HepG2 (cell line): Measurements from ENCODE around the gene SUPT4H1. TPM values are rescaled to one million over a fixed set of nuclear protein-coding genes. Genes with fewer than 3 reads are reported as not detected.
A peak's percentile ranks its signal among the peaks of the same experiment; 100 is the strongest.

Experiments
- DNMT1 ChIP-seq: sonication (generic); formaldehyde crosslinking; IDR thresholded peaks from 2 replicates; pipeline ENCODE4 v1.5.1; 2020; ENCODE audit warnings: mild to moderate bottlenecking, missing genetic modification reagents
- FLYWCH1 ChIP-seq: sonication (generic); formaldehyde crosslinking; IDR thresholded peaks from 2 replicates; pipeline ENCODE4 v1.8.1; 2023; ENCODE audit warnings: mild to moderate bottlenecking, missing genetic modification reagents
- FOXA1 ChIP-seq, 2 experiments: fragments of 450-650 bp in 1 of 2; sonication (generic) in 1 of 2; formaldehyde crosslinking in 1 of 2; IDR thresholded peaks; 2 replicates each; pipeline versions ENCODE4 v1.4.0 to v1.6.1; 2016 to 2020; ENCODE audit warnings: missing genetic modification reagents in 1 of 2
- GTF3A ChIP-seq: sonication (generic); formaldehyde crosslinking; conservative IDR thresholded peaks from 2 replicates; pipeline ENCODE4 v1.4.0; 2020; ENCODE audit warnings: mild to moderate bottlenecking, missing genetic modification reagents
- HMGA1 ChIP-seq: sonication (generic); formaldehyde crosslinking; conservative IDR thresholded peaks from 2 replicates; pipeline ENCODE4 v1.4.0; 2020; ENCODE audit warnings: missing genetic modification reagents
- HNRNPH1 ChIP-seq: fragments of 200-400 bp; formaldehyde crosslinking; optimal IDR thresholded peaks from 2 replicates; pipeline ENCODE3; 2017; ENCODE audit warnings: mild to moderate bottlenecking, low read depth, low read length
- MZF1 ChIP-seq: sonication (generic); formaldehyde crosslinking; IDR thresholded peaks from 2 replicates; pipeline ENCODE4 v1.8.1; 2023; ENCODE audit warnings: mild to moderate bottlenecking, missing genetic modification reagents, borderline replicate concordance
- NCOA2 ChIP-seq: sonication (generic); formaldehyde crosslinking; IDR thresholded peaks from 2 replicates; pipeline ENCODE4 v1.8.0; 2022; ENCODE audit warnings: inconsistent platforms
- PAF1 ChIP-seq: IDR thresholded peaks from 2 replicates; pipeline ENCODE4 v1.6.1; 2016; ENCODE audit warnings: missing genetic modification reagents, missing compliant biosample characterization
- RARG ChIP-seq: sonication (generic); formaldehyde crosslinking; IDR thresholded peaks from 2 replicates; pipeline ENCODE4 v1.4.0; 2020; ENCODE audit warnings: low read depth, mild to moderate bottlenecking, missing genetic modification reagents
- RFX3 ChIP-seq: IDR thresholded peaks from 2 replicates; pipeline ENCODE4 v1.6.1; 2016; ENCODE audit warnings: missing biosample characterization, missing genetic modification reagents
- SRSF4 ChIP-seq: fragments of 200-400 bp; formaldehyde crosslinking; IDR thresholded peaks from one replicate; pipeline ENCODE4 v1.6.1; 2018; ENCODE audit warnings: mild to moderate bottlenecking, low read depth, low read length, moderate library complexity; ENCODE audit not compliant: poor library complexity, severe bottlenecking
- SYNCRIP ChIP-seq: fragments of 200-400 bp; formaldehyde crosslinking; IDR thresholded peaks from 2 replicates; pipeline ENCODE4 v1.6.1; 2018; ENCODE audit warnings: mild to moderate bottlenecking, low read depth, low read length; ENCODE audit not compliant: insufficient read depth
- TEAD3 ChIP-seq: optimal IDR thresholded peaks from 2 replicates; pipeline ENCODE3; 2016; ENCODE audit warnings: borderline replicate concordance
- XBP1 ChIP-seq: sonication (generic); formaldehyde crosslinking; IDR thresholded peaks from 2 replicates; pipeline ENCODE4 v1.5.0; 2020; ENCODE audit warnings: missing genetic modification reagents
- ZNF33B ChIP-seq: sonication (generic); formaldehyde crosslinking; IDR thresholded peaks from 2 replicates; pipeline ENCODE4 v1.5.1; 2020; ENCODE audit warnings: mild to moderate bottlenecking, missing genetic modification reagents
- ZNF549 ChIP-seq: sonication (generic); formaldehyde crosslinking; IDR thresholded peaks from 2 replicates; pipeline ENCODE4 v1.5.0; 2020; ENCODE audit warnings: missing genetic modification reagents
- ZNF768 ChIP-seq: sonication (generic); formaldehyde crosslinking; IDR thresholded peaks from 2 replicates; pipeline ENCODE4 v1.4.0; 2020; ENCODE audit warnings: missing genetic modification reagents
- polyA plus RNA-seq, 8 experiments: library from polyadenylated mRNA; depleted of rRNA in 3 of 8; stranded (reverse) in 7 of 8; unstranded in 1 of 8; fragments of >200 nt; fragmentation: Illumina TruSeq in 4 of 8; extraction: Trizol in 4 of 8; gene quantifications; 2 replicates each; pipeline versions ENCODE4 v1.2.1 to v1.2.3, GENCODE V29; 2011 to 2016; ENCODE audit warnings: low read depth in 4 of 8, missing spikeins in 1 of 8, mixed read lengths in 1 of 8; ENCODE audit not compliant: insufficient read depth in 1 of 8
- total RNA-seq, 5 experiments: library from RNA; depleted of rRNA; stranded (reverse); fragments of >200 nt; fragmentation: Illumina TruSeq; extraction: Trizol; gene quantifications; 2 replicates each; pipeline ENCODE4 v1.2.3, GENCODE V29; 2016; ENCODE audit warnings: low read depth in 1 of 5
- TF ChIP-seq, protein P1 (sequence below): IDR thresholded peaks from 2 replicates; pipeline ENCODE4 v1.6.1; 2016; ENCODE audit warnings: low read depth, control low read depth
- TF ChIP-seq, protein P2 (sequence below): sonication (generic); formaldehyde crosslinking; IDR thresholded peaks from 2 replicates; pipeline ENCODE4 v1.4.0; 2020; ENCODE audit warnings: mild to moderate bottlenecking, missing genetic modification reagents
- TF ChIP-seq, protein P3 (sequence below), 2 experiments: IDR thresholded peaks; 2 replicates each; pipeline ENCODE4 v1.6.1; 2011 to 2012; ENCODE audit warnings: low read length in 2 of 2, borderline replicate concordance in 1 of 2, low read depth in 1 of 2, mild to moderate bottlenecking in 1 of 2, moderate library complexity in 1 of 2
- TF ChIP-seq, protein P4 (sequence below): sonication (generic); formaldehyde crosslinking; IDR thresholded peaks from 2 replicates; pipeline ENCODE4 v1.5.0; 2020; ENCODE audit warnings: missing genetic modification reagents, mild to moderate bottlenecking, borderline replicate concordance

Gene SUPT4H1
- total and polyA plus RNA-seq, 2 of the 13 experiments (the other 11 are each of a cell fraction or from before 2014, with no cell fraction given), result 155 to 244 TPM

DNA sequence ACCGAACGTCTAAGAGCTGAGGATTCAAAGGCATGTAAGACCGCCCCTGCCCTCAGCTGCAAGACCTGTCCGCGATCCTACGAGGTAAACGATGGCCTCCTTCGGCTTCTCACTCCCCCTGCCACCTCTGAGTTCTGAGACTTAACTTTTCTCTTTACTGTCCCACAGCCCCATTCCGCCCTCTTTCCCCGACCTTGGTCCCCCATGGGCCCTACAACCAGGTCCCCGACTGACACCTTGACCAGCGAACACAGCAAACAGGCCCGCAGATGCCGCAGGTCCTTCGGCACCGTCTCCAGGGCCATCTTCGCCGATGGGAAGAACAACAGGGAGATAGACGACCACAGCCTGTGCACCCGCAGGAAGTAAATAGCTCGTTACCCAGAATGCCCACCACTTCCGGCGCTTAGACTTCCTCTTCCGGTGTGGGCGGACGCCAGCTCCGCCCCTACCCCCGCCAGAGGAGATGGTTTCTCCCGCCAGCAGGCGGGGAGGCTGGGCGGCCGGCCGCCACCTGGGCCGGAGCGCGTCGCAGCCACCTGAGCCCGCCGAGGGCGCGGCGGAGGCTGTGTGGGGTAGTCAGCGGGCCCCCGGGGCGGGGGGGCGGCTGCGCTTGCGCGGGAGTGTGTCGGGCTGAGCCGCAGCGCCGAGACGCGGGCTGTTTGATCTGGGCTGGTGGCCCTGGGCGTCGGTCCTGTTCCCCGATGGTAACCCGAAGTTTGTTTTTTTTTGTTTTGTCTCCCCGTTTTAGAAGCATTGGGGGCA is at the start of gene SUPT4H1 (continued):
- TF ChIP-seq HNRNPH1 (peak; percentile 87), ZNF33B (CRISPR knock-in tag) (peak; percentile 91), TEAD3 (CRISPR knock-in tag) (peak; percentile 62), FOXA1 (IDR thresholded peaks at IDR 0.05) (no peak), FOXA1 (CRISPR knock-in tag; IDR thresholded peaks at IDR 0.05) (peak; percentile 90), NCOA2 (peak; percentile 75), SYNCRIP (no peak), SRSF4 (peak; percentile 83), XBP1 (CRISPR knock-in tag) (no peak), ZNF768 (CRISPR knock-in tag) (peak; percentile 77), MZF1 (CRISPR knock-in tag) (peak; percentile 87; the same call in 1 of the 2 replicates), RARG (peak; percentile 92), RFX3 (CRISPR knock-in tag) (no peak), GTF3A (CRISPR knock-in tag) (no peak), HMGA1 (no peak), FLYWCH1 (no peak), ZNF549 (CRISPR knock-in tag) (no peak), DNMT1 (0 out of 2 replicates have a peak, but pooled peaks have one; percentile 67), PAF1 (CRISPR knock-in tag) (peak; percentile 93)
- TF ChIP-seq, protein P1, sequence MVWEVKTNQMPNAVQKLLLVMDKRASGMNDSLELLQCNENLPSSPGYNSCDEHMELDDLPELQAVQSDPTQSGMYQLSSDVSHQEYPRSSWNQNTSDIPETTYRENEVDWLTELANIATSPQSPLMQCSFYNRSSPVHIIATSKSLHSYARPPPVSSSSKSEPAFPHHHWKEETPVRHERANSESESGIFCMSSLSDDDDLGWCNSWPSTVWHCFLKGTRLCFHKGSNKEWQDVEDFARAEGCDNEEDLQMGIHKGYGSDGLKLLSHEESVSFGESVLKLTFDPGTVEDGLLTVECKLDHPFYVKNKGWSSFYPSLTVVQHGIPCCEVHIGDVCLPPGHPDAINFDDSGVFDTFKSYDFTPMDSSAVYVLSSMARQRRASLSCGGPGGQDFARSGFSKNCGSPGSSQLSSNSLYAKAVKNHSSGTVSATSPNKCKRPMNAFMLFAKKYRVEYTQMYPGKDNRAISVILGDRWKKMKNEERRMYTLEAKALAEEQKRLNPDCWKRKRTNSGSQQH (CRISPR knock-in tag), result 0 out of 2 replicates have a peak, but pooled peaks have one; percentile 55
- TF ChIP-seq, protein P2, sequence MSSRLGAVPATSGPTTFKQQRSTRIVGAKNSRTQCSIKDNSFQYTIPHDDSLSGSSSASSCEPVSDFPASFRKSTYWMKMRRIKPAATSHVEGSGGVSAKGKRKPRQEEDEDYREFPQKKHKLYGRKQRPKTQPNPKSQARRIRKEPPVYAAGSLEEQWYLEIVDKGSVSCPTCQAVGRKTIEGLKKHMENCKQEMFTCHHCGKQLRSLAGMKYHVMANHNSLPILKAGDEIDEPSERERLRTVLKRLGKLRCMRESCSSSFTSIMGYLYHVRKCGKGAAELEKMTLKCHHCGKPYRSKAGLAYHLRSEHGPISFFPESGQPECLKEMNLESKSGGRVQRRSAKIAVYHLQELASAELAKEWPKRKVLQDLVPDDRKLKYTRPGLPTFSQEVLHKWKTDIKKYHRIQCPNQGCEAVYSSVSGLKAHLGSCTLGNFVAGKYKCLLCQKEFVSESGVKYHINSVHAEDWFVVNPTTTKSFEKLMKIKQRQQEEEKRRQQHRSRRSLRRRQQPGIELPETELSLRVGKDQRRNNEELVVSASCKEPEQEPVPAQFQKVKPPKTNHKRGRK (CRISPR knock-in tag), result no peak
- TF ChIP-seq, protein P3, sequence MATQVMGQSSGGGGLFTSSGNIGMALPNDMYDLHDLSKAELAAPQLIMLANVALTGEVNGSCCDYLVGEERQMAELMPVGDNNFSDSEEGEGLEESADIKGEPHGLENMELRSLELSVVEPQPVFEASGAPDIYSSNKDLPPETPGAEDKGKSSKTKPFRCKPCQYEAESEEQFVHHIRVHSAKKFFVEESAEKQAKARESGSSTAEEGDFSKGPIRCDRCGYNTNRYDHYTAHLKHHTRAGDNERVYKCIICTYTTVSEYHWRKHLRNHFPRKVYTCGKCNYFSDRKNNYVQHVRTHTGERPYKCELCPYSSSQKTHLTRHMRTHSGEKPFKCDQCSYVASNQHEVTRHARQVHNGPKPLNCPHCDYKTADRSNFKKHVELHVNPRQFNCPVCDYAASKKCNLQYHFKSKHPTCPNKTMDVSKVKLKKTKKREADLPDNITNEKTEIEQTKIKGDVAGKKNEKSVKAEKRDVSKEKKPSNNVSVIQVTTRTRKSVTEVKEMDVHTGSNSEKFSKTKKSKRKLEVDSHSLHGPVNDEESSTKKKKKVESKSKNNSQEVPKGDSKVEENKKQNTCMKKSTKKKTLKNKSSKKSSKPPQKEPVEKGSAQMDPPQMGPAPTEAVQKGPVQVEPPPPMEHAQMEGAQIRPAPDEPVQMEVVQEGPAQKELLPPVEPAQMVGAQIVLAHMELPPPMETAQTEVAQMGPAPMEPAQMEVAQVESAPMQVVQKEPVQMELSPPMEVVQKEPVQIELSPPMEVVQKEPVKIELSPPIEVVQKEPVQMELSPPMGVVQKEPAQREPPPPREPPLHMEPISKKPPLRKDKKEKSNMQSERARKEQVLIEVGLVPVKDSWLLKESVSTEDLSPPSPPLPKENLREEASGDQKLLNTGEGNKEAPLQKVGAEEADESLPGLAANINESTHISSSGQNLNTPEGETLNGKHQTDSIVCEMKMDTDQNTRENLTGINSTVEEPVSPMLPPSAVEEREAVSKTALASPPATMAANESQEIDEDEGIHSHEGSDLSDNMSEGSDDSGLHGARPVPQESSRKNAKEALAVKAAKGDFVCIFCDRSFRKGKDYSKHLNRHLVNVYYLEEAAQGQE (IDR thresholded peaks at IDR 0.05; ENCODE audit: borderline replicate concordance in 1 of 2, low read depth in 1 of 2, low read length in 2 of 2), result peak in 1 of 2 experiments; percentile 54; a peak in 1 of 4 replicates
- TF ChIP-seq, protein P4, sequence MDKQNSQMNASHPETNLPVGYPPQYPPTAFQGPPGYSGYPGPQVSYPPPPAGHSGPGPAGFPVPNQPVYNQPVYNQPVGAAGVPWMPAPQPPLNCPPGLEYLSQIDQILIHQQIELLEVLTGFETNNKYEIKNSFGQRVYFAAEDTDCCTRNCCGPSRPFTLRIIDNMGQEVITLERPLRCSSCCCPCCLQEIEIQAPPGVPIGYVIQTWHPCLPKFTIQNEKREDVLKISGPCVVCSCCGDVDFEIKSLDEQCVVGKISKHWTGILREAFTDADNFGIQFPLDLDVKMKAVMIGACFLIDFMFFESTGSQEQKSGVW (CRISPR knock-in tag), result no peak
